Measurements from ENCODE around the gene QSOX2.

GRCh38 chr9:136234597-136234996, 11.0 kb downstream of the QSOX2 start:
- TF ChIP-seq CTCF (IDR thresholded peaks at IDR 0.05) (no peak), EP300 (IDR thresholded peaks at IDR 0.05) (no peak)

Measured in upper lobe of left lung (tissue), 4 donors.